SK-N-MC (cell line): ENCODE results near the gene PROSER1.

Experiments used
- EZH2 ChIP-seq: fragments of 200-600 bp; sonication (generic); IDR thresholded peaks from one replicate; pipeline ENCODE4 v1.6.1; 2017; ENCODE audit warnings: antibody characterized with exemption
- POLR2AphosphoS5 ChIP-seq: IDR thresholded peaks from 2 replicates; pipeline ENCODE4 v1.6.1; 2012; ENCODE audit warnings: mild to moderate bottlenecking, low read depth, low read length, borderline replicate concordance

DNA sequence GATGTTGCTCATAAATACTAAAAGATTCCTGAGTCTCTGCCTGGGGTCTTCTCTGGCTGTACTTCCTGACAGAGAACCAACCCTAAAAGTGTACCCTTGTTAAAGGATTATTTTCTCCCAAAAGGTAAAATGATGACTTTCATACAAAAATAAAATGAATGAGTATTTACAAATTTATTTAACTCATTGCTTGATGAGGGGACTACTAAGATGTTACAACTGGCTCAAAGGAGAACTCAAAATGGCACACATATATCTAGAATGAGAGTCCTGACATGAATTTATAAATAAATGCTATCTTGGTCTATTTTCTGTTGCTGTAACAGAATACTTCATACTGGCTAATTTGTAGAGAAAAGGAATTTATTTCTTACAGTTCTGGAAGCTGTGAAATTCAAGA lies 77.7 kb downstream of the PROSER1 start:
- TF ChIP-seq POLR2AphosphoS5 = no peak
- TF ChIP-seq EZH2 = no peak
